HG03066 (cell line): ENCODE measurements around the gene MAP4K2.
"Not testable (repeated sequence)": the region's sequence is repeated elsewhere in the genome, so short reads cannot be mapped to it uniquely, and the experiment has no call there.

Source experiments
- ATAC-seq: cut with Tn5 transposase; IDR thresholded peaks from one replicate; pipeline ENCODE4 v1.9.1; 2021; ENCODE audit warnings: low read depth; ENCODE audit not compliant: unreplicated experiment

Gene MAP4K2

GRCh38 chr11:64815433-64815832 is 12.4 kb upstream of the MAP4K2 start:
- not testable (repeated sequence) for ATAC-seq

- peak; percentile 51 for ATAC-seq
Measured at GRCh38 chr11:64814712-64815187, 11.7 kb upstream of the MAP4K2 start.

- no peak for ATAC-seq
Measured at GRCh38 chr11:64813826-64814225, 10.8 kb upstream of the MAP4K2 start.

GRCh38 chr11:64810891-64811272 is 7.9 kb upstream of the MAP4K2 start:
- ATAC-seq = peak; percentile 13

GRCh38 chr11:64810271-64810890 is 7.4 kb upstream of the MAP4K2 start, which contains the start of gene MEN1:
Gene MEN1, minus strand, starts transcription at chr11:64810551. Its CDS starts 442 bp downstream, at chr11:64810109.
- ATAC-seq = peak; percentile 54

DNA sequence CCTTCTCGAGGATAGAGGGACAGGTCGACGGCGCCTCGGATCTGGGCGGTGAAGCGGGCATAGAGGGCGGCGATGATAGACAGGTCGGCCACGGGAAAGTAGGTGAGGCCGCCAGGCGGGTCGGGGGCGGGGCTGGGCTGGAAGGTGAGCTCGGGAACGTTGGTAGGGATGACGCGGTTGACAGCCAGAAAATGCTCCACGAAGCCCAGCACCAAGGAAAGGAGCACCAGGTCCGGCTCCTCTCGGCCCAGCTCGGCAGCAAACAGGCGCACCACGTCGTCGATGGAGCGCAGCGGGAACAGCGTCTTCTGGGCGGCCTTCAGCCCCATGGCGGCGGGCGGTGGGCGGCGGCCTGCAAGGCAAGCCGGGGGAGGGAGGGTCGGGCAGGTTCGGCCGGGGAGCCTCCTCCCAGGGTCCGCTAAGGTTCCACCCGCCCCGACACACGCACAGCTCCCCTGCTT is 6.8 kb upstream of the MAP4K2 start:
- ATAC-seq = no peak

GRCh38 chr11:64805481-64805880 is 2.5 kb upstream of the MAP4K2 start:
- no peak for ATAC-seq

- ATAC-seq = no peak
Measured at GRCh38 chr11:64804346-64805210, 1.6 kb upstream of the MAP4K2 start.

DNA sequence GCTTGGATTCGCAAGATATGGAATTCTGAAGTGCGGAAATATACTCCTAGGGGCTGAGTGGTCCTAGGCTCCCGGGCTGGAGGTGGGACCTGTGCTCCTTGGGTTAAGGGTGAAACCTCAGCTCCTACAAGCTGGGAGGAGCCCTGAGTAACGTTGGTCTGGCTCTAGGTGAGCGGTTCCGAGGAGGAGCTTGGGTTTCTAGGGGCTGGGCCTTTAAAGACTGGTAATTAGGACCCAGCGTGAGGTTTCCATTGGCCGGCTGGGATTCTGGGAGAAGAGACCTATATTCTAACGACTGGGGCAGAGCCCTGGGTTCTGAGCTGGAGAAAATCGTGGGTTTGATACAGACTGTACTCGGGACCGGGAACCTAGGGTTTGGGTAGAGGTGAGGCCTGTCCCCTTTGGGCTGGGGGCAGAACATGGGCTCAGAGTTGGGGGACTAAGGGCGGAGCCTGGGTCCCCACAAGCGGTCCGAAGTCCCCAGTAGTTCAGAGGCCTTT is 882 bp upstream of the MAP4K2 start:
- no peak for ATAC-seq

- ATAC-seq = peak; percentile 11
Measured at GRCh38 chr11:64802370-64803157, 450 bp downstream of the MAP4K2 start.

GRCh38 chr11:64801561-64802369 is 1.2 kb downstream of the MAP4K2 start:
- no peak for ATAC-seq

- no peak for ATAC-seq
Measured at GRCh38 chr11:64801158-64801464, 1.9 kb downstream of the MAP4K2 start.

DNA sequence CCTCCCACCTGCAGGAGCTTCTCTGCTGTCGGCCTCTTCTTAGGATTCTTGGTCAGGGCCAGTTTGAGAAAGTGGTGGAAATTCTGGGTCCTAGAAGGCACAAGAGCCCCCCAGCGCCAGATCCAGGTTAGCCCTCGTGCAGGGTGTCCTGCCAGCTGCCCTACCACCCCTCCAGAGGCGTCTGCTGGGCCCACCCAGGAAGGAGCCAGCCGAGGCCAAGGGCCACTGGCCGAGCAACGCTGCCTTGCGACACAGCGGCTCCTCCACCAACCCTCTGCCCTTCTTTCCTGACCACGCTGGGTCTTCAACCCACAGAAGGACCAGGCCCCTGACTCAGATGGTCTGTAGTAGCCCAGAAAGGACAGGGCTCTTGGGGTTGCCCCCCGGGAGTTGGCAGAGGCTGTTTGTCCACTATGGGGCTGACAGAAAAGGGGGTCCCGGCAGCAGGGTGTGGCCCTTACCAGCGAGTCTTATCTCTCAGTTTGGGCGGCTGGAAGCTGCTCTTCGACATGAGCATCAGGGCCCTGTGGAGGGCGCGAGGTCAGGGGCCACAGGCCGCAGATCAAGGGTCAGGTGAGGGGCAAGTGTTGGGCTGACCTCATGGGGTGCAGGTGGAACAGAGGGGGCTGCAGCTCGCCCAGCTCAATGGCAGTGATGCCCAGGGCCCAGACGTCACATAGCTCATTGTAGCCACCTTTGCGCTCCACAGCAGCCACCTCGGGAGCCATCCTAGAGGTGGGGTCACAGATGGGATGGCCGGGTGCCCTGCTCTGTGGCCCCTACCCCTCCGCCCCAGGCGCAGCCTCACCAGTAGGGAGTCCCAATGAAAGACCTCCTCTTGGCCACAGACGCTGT is 2.5 kb downstream of the MAP4K2 start:
- no peak for ATAC-seq

- no peak for ATAC-seq
Measured at GRCh38 chr11:64799623-64800302, 3.3 kb downstream of the MAP4K2 start.

- ATAC-seq = no peak
Measured at GRCh38 chr11:64799256-64799622, 3.8 kb downstream of the MAP4K2 start.

- no peak for ATAC-seq
Measured at GRCh38 chr11:64796757-64797541, 6.1 kb downstream of the MAP4K2 start.

- no peak for ATAC-seq
Measured at GRCh38 chr11:64796047-64796756, 6.8 kb downstream of the MAP4K2 start.
